NCI-H526 (cell line): ENCODE results near the gene BCAP31.

Experiments used
- DNase-seq, 2 experiments: peaks; one replicate each; lab custom pipeline; 2025; lab: John Stamatoyannopoulos, UW

BCAP31 gene

GRCh38 chrX:153673428-153674218, 50.6 kb downstream of the BCAP31 start, which contains the start of gene PNCK:
TSS of gene PNCK (minus strand) at chrX:153673813. CDS start at chrX:153673076, 737 bp downstream.
- DNase-seq = peak in 1 of 2 experiments; percentile 56

GRCh38 chrX:153672531-153673427, 51.4 kb downstream of the BCAP31 start:
- DNase-seq = no peak

- no peak for DNase-seq
These were observed 52.3 kb downstream of the BCAP31 start for GRCh38 chrX:153671589-153672530.

- DNase-seq = no peak
These were observed 53.2 kb downstream of the BCAP31 start for GRCh38 chrX:153670748-153671588.

- DNase-seq = no peak
These were observed 54.1 kb downstream of the BCAP31 start for GRCh38 chrX:153669901-153670731.

- DNase-seq = peak in 1 of 2 experiments; percentile 49
These were observed 54.9 kb downstream of the BCAP31 start for GRCh38 chrX:153669174-153669890.

- DNase-seq = no peak
These were observed 55.6 kb downstream of the BCAP31 start for GRCh38 chrX:153668423-153669173.

- peak; percentile 35 to 90 for DNase-seq
These were observed 56.2 kb downstream of the BCAP31 start for GRCh38 chrX:153667956-153668396.

- no peak for DNase-seq
These were observed 56.8 kb downstream of the BCAP31 start for GRCh38 chrX:153667281-153667955.

- no peak for DNase-seq
These were observed 58.4 kb downstream of the BCAP31 start for GRCh38 chrX:153665726-153666306.

GRCh38 chrX:153662266-153662665, 61.9 kb downstream of the BCAP31 start:
- peak in 1 of 2 experiments; percentile 81 for DNase-seq

- DNase-seq = no peak
These were observed 64.9 kb downstream of the BCAP31 start for GRCh38 chrX:153659268-153659667.

- DNase-seq = no peak
These were observed 67.0 kb downstream of the BCAP31 start for GRCh38 chrX:153657161-153657560.

- no peak for DNase-seq
These were observed 70.6 kb downstream of the BCAP31 start for GRCh38 chrX:153653556-153653955.

GRCh38 chrX:153651540-153652079, 72.6 kb downstream of the BCAP31 start:
- DNase-seq = no peak

- DNase-seq = no peak
These were observed 73.2 kb downstream of the BCAP31 start for GRCh38 chrX:153650959-153651358.
